HG02763 (cell line): ENCODE measurements around the gene ADCY4.
A peak's percentile ranks its signal among the peaks of the same experiment; 100 is the strongest.

Experiments used
- ATAC-seq: cut with Tn5 transposase; IDR thresholded peaks from one replicate; pipeline ENCODE4 v1.9.1; 2021; ENCODE audit warnings: mild to moderate bottlenecking, moderate library complexity; ENCODE audit not compliant: unreplicated experiment

Gene ADCY4

DNA sequence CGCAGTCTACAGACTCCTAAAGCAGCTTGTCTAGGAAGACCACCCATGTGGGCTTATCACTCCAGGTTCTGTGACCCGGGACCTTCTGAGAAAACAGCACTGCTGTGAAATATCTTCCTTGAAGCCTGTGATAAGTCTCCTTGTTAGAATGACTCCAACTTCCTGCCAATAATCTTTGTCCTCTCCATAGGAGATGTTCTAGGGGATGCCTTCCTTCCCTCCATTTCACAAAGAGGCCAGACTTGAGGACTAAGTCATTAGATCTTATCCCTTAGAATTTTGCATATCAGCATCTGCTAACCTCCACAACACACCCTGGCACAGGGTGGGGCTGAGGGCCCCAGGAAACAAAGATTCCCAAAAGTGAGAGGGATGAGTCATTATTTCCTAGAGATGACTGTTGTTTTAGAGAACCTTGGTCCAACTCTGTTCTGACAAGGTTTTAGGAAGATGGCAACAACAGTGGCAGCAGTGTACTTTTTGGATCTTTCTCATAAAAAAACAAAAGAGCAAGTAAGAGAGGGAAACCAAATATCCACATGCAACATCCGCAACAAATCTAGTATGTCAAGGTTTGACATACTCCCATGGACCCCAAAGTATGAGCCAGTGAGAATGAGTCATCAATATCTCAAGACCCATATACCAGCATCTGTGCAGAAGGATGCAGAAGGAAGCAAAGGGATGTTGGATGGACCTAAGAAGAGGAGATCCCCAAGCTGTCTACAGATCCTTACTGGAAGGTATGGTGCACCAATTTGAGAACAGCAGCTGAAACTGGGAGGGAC is 17.5 kb downstream of the ADCY4 start:
- ATAC-seq: no peak

DNA sequence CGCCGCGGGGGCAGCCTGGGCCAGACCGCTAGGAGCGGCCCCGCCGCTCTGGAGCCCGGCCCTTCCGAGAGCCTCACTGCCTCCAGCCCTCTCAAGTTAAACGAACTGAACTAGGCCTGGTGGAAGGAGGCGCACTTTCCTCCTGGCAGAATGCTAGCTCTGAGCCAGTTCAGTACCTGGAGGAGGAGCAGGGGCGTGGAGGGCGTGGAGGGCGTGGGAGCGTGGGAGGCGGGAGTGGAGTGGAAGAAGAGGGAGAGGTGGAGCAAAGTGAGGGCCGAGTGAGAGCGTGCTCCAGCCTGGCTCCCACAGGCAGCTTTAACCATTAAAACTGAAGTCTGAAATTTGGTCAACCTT is 18.3 kb downstream of the ADCY4 start:
- ATAC-seq: no peak

DNA sequence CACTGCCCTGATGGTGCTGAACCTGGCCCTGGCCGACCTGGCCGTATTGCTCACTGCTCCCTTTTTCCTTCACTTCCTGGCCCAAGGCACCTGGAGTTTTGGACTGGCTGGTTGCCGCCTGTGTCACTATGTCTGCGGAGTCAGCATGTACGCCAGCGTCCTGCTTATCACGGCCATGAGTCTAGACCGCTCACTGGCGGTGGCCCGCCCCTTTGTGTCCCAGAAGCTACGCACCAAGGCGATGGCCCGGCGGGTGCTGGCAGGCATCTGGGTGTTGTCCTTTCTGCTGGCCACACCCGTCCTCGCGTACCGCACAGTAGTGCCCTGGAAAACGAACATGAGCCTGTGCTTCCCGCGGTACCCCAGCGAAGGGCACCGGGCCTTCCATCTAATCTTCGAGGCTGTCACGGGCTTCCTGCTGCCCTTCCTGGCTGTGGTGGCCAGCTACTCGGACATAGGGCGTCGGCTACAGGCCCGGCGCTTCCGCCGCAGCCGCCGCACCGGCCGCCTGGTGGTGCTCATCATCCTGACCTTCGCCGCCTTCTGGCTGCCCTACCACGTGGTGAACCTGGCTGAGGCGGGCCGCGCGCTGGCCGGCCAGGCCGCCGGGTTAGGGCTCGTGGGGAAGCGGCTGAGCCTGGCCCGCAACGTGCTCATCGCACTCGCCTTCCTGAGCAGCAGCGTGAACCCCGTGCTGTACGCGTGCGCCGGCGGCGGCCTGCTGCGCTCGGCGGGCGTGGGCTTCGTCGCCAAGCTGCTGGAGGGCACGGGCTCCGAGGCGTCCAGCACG is 18.9 kb downstream of the ADCY4 start:
- no peak for ATAC-seq

DNA sequence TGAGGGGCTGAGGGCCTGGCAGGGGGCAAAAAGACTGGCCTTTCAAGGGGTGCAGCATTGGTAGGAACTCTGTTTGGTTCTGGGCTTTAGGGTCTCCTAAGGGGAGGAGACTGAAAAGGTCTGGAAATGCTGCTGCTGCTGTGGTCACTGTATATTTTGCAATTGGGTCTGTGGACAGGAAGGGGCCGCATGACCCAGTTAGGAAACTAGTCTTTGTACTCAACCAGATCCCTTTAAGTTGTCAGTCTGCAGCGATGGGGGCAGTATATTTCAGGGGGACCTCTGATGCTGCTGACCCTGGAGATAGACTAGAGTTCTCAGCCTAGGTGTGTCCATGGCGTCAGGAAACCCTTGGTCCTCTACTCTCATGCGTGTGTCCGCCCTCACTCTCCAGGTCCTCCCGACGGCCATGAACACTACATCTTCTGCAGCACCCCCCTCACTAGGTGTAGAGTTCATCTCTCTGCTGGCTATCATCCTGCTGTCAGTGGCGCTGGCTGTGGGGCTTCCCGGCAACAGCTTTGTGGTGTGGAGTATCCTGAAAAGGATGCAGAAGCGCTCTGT is 19.5 kb downstream of the ADCY4 start:
- ATAC-seq: no peak

DNA sequence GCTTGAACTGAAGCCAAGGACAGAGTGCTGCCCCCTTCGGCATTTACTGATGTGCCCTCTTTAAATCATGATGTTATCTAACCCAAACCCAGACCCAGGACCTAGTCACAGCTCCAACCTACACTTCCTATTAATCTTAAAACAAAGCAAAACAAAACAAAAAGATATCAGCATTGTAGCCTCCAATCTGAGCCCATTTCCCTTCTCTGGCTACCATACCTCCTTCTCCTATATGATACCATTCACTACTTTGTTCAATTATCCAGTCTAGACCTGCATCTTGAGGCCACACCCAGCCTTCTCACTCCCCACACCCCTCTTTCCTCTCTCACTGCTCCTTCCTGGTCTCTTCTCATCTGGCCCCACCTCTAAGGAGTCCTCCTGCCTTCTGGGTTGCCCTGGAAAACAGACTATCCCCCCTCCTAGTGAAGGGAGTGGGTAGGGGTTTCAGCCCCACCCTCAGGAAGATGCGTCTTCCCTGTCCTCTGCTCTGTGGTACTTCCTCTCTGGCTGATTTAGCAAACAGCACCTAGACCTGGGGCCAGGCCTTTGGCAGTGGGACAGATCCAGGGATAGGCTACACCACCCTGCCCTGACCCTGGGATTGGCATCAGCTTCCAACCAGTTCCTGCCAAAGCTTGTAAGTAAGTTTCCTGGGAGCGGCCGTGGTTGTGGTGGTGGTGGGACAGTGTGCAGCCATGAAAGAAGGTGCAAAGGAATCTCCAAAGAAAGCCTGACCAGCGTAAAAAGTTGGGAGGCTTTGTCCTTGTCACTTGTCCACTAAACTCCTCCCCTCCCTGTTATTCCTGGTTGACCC is 20.3 kb downstream of the ADCY4 start:
- no peak for ATAC-seq

DNA sequence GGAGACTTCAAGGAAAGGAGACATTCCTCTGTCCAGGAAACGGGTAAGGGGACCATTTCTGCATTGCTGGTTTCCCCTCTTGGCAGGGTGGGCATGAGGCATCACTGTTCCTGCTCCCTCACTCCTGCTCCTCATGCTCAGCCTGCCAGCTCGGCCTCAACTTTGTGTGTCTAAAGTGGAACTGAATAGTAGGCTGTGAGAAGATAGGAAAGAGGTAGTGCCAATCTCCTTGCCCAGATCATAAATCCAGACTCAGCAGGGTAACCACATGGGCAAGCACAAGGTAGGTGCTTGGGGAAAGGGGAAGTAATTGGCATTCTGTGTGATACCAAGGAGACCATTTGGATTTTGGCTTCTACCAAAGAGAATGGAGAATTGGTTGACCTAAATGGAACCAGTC is 21.0 kb downstream of the ADCY4 start:
- ATAC-seq: no peak

DNA sequence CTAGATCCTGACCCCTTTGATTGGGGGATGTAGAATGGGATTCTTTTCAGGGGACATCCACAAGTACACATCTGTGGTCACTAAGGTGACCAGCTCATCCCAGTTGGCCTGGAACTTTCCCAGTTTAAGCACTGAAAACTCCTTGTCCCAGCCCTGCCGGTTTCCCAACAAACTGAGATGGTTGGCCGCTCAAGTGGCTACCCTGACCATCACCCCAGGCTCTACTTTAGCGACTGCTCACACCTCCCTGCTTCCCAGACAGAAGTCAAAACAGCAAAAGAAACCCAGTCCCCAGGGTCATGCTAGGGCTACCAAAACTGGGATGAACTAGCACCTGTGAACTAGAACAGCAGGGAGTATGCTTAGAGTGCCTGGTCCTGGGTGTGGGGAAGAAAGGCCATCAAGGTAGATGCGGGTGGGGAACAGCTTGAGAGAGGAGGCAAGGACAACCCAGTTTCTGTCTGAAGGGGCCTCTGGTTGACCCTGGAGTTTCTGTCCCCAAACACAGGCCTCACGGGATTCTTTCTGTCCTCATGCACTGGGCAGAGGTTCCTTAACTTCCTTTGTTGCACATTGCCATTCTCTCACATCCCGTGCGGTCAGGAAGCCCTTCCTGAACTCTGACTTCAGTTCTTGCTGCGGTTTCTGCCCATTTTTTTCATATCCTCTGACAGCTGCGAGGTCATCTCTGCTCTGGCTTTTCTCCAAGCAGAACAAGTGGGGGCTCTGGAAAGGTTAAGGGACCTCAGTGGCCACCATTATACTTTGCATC is 21.9 kb downstream of the ADCY4 start:
- ATAC-seq: no peak

DNA sequence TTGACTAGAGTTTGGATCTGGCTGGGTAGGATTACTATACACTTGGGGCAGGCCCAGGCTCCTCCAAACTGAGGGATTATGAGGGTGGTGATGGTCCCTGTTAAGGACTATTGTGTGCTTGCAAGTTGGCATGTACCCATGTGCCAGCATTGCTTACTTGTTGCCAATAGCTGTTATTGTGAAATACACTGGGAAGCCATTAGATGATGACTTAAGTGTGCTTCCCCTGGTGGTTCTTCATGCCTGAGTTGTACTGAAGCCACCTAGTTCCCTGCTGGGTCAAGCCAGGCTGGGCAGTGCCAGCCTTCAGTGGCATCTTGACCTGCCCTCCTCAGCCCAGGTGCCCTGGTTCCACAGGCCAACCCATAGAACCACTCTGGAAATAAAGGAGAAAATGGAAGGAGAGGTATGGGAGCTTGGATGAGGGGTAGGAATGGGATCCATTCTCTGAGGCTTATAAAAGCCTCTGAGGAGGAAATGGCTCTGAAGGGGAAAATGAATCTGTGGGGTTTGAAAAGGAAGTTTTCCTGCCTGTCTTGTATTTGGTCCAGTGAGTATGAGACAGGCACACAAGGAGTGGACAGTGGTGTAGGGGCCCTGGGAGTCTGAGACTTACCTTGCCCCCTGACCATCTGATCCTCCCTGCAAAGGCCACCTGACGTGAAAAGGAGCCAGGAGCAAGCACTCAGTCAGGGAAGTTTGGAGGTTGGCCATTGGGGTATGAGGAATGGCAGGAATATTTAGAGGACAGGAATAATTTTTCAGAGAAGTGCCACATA is 22.8 kb downstream of the ADCY4 start:
- no peak for ATAC-seq

DNA sequence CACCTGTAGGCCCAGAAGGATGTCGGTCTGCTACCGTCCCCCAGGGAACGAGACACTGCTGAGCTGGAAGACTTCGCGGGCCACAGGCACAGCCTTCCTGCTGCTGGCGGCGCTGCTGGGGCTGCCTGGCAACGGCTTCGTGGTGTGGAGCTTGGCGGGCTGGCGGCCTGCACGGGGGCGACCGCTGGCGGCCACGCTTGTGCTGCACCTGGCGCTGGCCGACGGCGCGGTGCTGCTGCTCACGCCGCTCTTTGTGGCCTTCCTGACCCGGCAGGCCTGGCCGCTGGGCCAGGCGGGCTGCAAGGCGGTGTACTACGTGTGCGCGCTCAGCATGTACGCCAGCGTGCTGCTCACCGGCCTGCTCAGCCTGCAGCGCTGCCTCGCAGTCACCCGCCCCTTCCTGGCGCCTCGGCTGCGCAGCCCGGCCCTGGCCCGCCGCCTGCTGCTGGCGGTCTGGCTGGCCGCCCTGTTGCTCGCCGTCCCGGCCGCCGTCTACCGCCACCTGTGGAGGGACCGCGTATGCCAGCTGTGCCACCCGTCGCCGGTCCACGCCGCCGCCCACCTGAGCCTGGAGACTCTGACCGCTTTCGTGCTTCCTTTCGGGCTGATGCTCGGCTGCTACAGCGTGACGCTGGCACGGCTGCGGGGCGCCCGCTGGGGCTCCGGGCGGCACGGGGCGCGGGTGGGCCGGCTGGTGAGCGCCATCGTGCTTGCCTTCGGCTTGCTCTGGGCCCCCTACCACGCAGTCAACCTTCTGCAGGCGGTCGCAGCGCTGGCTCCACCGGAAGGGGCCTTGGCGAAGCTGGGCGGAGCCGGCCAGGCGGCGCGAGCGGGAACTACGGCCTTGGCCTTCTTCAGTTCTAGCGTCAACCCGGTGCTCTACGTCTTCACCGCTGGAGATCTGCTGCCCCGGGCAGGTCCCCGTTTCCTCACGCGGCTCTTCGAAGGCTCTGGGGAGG is 23.9 kb downstream of the ADCY4 start, which contains the start of gene LTB4R:
TSS of gene LTB4R (plus strand) at position 857 of the 959 bp plus-strand sequence. CDS start 4,150 bp downstream, outside the sequence.
- ATAC-seq: peak; percentile 56

DNA sequence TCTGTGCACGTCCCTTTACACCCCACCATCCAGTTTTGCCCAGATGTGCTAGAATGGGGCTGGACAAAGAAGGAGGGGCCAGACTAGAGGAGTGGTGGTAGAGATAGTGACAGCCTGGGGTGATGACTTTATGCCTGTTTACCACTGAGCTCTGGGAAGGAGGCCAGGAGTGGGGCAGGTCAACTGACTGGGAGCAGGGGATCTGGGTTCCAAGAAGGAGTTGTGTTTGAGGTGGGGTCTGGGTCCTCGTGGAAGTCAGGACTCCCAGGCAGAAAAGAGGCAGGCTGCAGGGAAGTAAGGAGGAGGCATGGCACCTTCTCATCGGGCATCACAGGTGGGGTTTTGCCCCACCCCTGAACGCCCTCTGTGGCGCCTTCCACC is 24.6 kb downstream of the ADCY4 start:
- ATAC-seq: no peak

DNA sequence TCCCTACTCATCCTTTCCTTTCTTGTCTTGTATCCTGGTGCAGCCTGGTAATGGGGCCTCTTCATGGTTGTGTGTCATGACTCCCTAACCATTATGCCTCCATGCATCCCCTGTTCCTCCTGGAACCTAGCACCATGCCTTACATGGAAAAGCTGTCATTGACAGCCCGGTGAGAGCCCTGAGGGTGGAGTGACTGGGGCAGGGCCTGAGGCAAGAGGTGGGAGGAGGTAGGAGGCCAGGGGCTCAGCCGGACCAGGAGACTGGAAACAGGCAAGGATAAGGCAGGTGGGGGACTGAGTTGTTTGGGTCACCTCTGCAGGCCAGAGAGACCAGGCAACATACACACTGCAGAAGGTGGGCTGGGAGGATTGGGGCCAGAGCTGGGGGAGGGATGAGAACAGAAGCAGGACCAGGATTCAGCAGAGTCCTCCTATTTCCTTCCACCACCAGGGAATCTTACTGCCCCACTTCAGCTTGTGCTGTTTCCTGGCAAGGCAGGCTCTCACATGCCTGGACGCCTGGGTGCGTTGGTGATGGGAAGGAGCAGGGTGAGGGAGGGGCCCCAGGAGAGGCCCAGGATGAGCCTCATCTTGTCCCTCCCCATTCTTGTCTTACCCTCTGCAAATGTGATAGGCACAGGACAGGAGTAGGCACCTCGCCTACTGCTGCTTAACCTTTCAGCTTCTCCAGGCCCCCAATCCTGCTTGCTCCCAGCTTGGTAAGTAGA is 25.2 kb downstream of the ADCY4 start, which contains the start of gene LTB4R2:
TSS of gene LTB4R2 (plus strand) at position 603 of the 727 bp plus-strand sequence. CDS start 525 bp downstream, outside the sequence.
- ATAC-seq: no peak

DNA sequence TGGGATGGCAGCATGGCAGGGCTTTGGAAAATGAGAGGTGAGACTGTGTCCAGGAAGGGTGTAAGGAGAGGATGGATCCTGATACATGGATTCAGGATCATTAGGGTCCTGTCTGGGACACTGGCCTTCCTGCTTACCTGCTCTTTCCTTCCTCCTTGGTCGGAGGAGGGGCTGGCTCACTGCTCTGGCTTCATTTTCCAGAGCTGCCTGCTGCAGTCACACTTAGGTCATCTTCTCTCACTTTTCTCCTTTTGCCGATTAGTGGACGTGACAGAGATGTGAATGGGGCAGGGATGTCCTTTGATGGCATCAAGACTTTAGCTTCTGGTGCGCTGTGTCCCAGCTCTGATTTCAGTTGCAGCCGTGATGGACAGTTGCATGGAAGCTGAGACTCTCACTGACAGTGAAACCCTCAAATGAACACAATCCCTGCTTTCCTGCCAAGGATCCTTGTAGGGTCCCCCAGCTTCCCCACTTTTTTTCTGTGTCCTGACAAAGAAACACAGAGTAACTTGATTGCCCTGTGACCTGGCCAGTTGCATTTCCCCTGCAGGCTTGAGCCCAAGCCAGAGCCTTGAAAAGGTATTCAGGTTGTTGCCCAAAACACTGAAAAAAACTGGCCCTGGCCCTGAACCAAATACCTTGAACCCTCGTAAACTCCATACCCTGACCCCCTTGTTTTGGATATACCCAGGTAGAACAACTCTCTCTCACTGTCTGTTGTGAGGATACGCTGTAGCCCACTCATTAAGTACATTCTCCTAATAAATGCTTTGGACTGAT is 26.3 kb downstream of the ADCY4 start:
- no peak for ATAC-seq

DNA sequence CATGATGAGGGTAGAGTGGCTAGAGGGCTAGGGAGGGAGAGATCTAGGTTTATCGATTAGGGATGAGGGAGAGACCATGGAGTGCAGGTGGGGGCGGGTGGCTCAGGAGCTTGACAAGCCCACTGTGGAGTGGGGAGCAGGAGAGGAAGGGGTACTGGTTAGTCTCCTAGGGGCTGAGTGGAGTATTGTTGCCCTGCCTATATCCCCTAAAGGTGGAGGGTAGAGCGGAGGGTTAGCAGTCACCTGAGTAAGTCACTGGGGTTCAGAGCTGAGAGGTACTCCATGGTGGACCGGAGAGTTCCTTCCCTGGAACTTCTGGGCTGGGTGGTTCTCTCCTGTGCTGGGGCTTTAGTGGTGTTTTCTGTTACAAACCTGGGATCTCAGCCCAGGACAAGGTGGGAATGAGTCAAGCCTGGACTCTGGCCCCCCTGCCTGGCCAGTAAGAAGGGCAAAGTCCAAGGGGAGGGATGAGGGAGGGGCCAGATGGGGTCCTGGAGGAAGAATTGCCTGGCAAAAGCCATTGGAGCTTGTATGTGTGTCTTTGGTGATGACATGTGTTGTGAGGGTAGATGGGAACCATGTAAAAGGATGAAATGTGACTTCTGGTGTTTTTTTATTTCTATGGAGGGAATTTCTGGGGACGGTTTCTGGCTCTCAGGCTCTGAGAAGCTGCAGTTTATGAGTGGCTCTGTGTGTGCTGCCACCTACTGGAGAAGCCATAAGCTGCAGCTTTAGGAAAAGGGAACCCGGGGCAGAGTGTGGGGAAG is 27.1 kb downstream of the ADCY4 start, which contains the start of gene CIDEB:
TSS of gene CIDEB (minus strand) at position 403 of the 767 bp plus-strand sequence. CDS start at position 284, 119 bp downstream.
- ATAC-seq: no peak

DNA sequence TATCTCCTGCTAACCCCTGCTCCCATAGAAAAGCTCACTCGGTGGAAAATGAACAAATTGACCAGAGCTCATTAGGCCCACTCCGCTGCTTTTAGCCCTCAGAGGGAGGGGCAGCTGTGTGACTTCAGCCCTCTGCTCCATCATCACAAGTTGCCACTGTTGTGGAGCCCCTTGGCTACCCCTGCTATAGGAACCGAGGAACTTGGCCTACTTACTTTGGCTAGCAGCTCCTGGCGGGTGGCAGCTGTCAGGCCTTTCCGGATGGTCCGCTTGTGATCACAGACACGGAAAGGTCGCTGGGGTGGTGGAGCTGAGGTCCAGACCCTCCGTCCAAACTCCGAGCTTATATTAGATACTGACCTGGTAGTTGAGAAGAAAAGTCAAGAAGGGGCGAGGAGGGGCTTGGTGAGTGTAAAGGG is 27.7 kb downstream of the ADCY4 start:
- no peak for ATAC-seq

DNA sequence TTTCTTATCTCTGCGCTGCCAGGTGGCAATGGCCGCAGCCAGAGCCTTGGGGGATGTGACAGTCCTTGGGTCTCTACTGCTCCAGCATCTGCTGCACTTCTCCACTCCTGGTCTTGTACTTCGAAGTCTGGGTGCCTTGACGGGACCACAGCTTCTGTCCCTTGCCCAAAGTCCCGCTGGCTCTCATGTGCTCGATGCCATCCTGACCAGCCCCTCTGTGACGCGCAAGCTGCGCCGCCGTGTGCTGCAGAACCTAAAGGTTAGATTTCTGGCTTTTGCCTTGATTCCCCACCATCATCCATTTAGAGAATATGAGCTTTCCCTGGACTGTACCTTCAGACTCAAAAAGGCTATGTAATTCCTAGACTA is 30.9 kb downstream of the ADCY4 start:
- ATAC-seq: no peak
